ENCODE results near the gene PAX7.
A peak's percentile ranks its signal among the peaks of the same experiment; 100 is the strongest.

The PAX7 gene

DNA sequence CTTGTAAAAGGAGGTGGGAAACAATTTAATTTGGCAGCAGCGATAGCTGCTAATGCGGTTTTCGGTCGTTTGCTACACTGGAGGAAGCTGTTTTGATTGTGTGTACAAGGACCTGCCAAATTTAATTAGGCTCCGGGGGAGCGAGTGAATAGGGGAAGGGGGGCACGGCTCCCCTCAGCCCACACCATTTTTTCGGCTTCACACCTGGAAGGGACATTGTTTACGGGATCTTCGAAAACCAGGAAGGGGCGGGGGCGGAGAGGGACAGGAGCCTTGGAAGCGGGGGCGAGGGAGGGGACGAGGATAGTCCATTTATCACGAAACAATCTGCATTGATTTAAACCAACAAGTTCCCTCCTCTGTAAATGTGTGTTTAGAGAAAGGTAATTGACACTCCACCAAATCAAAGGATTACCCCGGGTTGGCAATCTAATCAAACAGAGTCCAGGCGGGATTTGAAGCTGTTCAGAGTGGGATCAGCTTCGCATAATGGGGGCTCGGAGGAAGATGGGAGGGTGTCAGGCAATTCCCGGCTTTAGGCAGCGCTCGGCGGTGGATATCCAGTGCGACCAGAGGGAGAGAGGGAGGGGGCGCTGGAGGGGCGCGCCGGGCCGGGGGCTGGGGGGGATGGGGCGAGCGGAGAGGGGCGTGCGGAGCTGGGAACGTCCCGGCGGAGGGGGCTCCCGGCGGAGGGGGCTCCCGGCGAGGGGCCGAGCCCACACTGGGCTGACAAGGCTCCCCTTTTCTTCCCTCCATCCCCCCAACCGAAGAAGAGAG is 9.8 kb downstream of the PAX7 start:
- DNase-seq (ENCODE audit: low spot score) (no peak), FAIRE-seq (no peak)

DNA sequence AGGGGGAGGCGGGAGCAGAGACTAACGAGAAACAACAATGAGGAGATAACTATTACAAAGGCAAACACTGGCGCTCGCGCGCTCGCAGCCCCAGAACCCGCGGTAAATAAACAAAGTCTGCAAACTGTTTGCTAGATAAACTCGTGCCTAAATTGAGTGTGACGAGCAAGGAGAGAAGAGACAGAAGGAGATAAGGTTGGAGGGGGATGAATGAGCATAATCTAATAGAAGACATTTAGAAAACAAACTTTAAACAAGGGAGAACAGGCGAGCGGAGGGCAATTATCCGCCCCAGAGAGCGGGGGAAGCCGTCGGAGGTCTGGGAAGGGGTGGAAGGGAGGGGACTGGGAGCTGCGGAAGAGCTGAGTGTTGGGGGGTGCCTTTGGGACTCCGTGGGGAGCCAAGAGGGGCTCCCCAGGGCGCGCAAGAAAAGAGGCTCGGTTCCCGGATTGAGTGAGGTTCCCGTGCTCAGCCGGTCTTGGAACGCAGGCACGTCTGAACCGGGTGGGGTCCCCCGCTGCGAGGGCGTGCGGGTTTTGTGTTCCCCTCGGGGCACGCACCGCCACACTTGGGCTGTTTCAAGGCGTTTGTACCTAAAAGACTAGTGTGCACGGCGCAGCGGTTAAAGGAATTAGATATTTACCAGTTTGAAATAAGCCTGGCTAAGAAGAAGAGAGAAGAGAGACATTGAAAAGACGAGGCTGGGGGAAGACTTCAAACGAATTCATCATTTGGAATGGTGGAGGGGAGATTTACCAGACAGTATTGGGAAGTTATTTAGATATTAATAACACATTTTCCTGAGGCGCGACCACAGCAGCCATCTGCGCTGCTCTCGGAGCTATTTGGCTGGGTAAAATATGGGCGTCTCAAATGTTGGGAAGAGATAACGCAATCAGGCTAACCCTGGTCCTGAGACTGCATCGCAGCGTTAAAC is 10.6 kb downstream of the PAX7 start:
- peak; percentile 29 for DNase-seq (ENCODE audit: low spot score)
- no peak for FAIRE-seq

DNA sequence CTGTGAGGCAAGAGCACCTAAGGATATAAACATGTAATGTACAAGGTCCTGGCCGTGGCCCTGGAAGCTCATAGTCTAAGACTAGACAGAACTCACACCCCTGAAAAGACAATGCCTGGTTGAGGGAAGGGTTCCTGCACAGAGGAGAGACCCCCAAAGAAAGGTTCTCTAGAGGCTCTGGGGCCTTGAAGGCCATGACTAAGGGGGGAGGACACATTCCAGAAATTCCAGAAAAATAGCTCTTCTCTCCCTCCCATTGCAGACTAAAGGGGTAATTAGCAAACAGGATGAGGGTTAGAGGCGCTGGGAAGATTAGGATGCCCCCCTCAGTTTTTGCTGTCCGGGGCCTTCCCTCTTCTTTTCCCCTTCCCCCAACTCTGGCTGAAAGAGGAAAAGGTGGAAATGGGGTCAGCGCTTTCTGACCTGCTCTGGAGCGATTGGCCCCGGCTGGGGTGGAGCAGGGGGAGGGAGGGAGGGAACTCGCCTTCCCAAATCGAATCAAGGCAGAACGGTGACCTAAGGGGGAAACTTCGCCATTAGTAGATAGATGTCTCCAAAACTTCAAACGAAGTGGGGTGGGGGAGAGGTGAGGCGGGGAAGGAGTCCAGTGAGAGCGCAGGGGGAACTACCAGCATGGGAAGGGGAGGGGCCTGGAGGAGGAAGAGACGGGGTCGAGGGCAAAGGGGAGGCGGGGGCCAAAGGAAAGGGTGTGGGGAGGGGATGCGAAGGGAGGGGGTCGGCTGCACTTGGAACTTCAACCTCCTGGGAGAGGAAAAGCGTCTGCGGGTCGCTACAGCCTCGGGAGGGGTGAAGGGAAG is 11.8 kb downstream of the PAX7 start:
- FAIRE-seq (peak; percentile 30), DNase-seq (ENCODE audit: low spot score) (peak; percentile 27)

DNA sequence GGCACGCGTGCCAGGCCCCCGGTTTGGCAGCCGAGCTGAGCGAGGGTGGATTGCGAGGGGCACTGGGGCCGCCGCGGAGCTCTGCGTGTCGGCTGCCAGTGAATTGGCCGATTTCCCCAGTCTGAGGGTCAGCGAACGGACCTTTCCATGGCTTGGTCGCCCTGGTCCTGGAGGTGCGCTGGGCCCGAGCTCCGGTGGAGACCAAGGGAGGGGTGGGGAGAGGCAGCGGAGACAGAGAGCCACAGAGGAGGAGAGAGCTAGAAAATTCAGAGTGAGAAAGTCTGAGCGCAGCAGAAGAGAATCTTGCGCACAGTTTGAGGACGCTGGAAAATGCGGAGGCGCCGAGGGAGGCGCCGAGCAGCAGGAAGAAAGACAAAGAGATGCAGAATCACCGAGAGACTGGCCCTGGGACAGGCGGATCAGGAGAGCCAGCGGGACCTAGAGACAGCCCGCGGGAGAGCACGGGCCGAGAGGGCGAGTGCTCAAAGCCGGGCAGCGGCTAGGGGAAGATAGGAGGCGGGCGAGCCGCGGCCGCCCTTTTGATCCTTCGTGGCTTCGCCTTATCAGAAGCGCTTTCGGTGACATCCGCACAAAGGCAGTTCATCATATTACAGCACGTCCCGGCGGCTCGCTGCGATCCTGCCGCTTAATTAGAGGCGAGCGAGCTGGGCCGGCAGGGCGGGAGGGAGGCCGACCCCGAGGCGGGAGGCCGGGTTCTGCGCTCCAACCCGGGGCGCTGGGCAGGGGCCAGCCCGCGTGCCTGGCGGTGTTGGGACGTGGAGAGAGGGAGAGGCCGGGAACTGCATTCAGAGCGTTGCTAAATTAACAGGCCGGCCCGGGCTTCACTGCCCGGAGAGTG is 12.7 kb downstream of the PAX7 start:
- DNase-seq (ENCODE audit: low spot score), result peak; percentile 20
- FAIRE-seq, result no peak

DNA sequence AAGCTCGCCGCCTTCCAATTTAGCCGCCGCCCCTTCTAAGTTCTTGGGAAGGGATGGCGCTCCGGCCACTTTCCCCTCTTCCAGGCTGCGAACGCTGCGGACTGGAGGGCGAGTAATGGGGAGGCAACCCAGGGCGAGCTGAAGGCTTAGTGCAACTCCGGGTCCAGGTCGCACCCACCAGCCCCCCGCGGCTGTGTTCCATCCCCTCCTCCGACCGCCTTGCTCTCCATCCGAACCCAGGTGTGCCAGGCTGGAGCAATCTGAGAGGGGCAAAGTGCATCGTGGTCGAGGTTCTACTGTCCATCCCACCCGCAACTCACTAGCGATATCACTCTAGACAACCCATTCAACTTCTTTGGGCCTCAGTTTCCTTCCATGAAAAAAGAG is 13.4 kb downstream of the PAX7 start:
- no peak for DNase-seq (ENCODE audit: low spot score)
- no peak for FAIRE-seq

DNA sequence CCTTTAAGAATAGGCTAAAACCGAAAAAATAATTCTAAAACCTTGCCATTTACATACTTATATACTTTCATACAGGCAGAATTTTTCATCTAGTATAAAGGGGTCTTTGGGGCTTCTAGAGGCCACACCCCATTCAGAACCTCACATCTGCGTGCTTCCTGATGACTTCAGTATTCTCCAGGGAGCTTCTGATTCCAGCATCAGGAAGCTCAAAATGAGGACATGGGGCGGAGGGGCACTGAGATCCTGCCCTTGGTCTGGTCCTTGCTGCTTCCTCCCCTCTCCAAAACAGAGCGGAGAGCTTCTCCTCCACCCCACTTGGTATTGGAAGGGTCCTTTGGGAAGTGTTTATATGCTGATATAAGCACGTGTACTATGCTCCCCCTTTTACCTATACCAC is 13.8 kb downstream of the PAX7 start:
- no peak for FAIRE-seq

DNA sequence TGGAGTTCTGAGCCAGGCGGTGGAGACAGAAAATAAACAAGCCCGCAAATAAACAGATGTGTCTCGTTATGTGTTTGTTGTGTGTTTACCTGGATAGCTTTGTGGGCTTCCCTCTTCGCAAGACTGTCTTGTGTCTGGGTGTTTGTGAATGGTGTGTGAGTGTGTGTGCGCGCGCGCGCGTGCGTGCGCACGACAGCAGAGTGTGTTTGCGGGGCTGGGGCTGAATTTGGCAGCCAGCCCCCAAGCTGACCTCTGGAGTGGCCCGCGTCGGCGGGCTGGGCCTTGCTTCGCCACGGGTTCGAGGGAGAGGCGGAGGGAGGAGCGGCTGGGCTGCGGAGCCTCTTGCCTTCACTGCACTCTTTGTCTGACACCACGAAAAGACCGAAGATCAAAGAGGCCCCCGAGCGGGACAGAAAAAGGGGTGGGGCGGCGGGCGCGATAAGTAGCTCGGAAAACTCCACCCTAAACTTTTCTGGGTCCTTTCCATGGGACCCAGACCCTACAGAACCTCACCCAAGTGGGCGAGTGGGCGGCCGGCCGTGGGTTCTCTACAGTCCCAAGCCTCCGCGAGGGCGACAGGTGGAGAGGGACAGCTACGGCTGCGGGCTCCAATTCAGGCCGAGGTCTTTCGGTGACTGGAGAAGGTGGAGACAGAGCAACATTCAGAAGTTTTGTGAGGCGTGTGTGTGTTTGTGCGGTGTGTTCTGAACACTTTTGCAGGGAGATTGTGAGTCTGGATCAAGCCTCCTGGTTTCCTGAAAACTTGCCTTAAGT is 14.5 kb downstream of the PAX7 start:
- DNase-seq (ENCODE audit: low spot score) (no peak), FAIRE-seq (no peak)

More for the DNA sequence above, 13.8 kb downstream of the PAX7 start:
- DNase-seq (ENCODE audit: low spot score), result no peak

DNA sequence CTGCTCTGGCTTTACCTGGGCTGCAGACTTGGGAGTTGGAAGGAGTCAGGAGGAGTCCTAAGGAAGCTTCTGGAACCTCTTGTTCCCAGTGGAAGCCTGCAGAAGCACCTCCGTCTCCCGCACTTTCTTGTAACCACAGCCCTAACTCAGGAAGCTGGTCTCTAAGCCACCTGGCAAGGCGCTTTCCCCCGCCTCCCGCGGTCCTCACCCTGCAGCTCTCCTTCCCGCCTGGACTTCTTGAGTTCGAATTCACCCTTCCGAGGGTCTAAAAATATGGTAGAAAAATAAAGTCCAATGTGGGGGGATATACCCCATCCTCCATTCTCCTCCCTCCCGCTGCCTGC is 15.1 kb downstream of the PAX7 start:
- DNase-seq (ENCODE audit: low spot score) (no peak), FAIRE-seq (no peak)

DNA sequence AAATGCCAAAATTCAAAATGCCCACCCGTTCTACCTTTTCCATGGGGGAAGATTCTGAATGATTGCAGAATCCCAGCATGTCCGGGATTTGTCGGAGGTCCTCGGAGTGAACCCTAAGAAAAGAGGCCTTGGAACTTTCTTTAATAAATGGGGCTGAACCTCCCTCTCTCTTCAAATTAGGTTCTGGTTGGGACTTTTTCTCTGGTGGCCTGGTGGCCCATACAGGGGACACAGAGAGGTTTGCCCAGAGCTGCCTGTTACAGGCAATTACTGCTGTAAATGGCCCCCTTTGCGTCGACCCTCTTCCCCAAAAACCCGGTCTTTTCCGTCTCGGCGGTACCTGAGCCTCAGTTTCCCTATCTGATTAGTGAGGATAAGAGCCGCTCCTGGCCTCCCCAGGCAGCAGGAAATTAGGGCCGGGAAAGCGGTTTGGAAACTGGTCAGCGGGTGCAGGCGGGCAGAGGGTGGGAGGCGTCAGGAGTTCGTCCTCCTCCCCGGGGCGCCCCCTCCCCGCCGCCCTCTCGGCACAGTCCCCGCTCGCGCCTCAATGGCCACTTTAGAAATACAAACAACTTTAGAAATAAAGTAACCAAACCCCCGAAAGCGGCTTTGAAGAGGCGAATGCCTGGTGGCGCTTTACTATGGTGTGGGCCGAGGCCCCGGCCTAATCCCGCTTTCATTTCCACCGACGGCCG is 15.6 kb downstream of the PAX7 start:
- no peak for FAIRE-seq
- DNase-seq (ENCODE audit: low spot score), result no peak

DNA sequence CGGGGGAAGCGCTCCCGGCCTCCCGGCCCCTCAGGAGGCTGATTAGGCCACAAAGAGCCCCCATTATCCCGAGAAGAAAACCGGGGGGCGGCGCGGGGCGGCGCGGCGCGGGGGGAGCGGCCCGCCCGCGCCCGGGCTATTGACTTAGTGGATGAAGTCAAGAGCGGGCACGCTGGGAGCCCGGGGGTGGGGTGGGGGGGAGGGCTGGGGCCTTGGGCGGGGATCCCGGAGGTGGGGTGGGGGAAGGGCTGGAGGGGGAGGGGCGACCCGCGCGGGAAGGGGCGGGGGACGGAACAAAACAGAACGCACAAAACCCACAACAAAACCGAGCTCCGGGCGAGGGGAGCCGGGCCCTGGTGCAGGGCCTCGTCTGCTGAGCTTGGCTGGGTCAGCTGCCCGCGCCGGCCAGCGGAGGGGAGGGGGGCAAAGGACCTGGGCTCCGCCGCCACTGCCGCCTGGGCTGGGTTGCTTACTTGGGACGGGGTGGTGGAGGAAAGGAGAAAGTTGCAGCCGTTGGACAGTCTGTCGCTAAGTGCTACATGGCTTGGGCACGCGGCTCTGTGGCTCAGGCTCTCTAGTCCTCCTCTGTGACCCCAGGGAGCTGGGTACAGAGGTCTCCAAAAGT is 16.3 kb downstream of the PAX7 start:
- peak; percentile 62 for DNase-seq (ENCODE audit: low spot score)
- no peak for FAIRE-seq

DNA sequence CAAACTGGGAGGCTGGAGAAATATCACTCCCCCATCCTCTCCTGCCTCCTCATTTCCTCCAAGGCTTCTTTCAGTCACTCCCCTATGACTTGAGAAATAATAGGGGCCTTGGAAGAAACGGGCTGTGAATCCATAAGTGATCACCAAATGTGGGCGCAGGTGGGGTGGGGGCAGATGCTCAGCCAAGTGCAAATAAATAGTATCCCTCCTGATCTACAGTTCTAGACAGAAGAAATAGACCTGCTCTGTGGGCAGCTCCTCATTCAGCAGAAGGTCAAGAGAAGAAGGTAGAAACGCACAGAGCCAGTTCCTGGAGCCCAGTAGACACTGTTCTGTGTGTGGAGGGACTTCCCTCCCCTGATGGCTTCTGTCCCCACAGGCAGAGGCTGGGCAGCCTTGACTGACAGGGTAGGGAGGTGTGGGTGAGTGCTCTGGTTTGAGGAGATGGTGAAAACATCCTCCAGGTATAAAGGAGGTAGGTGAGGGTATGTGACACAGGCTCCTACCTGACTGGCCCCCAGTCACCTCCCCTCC is 17.1 kb downstream of the PAX7 start:
- FAIRE-seq (no peak), DNase-seq (ENCODE audit: low spot score) (no peak)

DNA sequence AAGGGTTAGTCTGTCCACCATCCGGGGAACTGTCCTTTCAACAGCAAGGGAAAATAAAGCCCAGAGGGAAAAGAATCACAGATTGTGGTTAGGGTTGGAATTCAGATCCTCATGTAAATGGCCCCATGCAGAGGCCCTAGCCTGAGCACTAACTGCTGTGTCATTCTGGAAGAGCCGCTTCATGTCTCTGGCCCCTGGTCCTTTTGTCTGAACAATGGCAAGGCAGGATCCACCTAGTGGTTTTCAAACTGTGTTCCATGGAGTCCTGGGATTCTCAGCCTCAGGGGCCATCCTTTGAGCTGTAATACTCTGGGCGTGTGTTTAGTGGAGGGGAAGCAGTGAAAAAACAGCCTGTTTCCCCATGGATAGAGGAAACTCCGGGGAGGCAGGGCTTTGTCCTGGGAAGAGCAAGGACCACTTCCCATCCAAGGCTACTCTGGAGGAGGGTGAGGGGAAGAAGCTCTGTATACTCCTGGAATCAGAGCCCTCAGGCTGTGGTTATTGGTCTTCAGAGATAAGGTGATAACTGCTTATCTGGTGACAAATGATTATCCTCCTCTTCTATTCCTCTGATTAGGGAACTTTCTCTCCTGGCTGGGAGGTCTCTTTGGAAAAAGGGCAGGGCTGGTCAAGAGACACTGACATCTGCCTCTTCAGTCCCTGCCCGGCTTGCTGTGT is 19.2 kb downstream of the PAX7 start:
- FAIRE-seq (no peak), DNase-seq (ENCODE audit: low spot score) (no peak)

DNA sequence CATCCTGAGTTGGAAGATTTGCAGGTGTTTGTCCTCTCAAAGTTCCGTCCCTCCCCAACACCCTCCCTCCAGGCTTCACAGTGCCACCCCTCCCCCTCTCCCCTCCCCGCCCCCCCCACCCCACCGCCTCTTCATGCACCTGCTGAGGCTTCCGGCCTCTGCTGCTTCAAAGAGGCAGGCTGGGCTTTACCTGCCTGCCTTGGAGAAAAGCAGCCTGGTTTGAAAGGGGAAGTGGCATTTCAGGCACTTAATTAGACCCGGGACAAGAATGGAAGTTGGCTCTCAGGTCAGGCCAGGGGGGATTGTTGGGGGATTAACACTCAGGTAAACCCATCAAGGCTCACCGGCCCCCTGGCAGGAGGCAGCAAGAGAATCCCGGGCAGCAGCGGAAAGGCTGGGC is 21.1 kb downstream of the PAX7 start:
- FAIRE-seq, result no peak
- DNase-seq (ENCODE audit: low spot score), result no peak

DNA sequence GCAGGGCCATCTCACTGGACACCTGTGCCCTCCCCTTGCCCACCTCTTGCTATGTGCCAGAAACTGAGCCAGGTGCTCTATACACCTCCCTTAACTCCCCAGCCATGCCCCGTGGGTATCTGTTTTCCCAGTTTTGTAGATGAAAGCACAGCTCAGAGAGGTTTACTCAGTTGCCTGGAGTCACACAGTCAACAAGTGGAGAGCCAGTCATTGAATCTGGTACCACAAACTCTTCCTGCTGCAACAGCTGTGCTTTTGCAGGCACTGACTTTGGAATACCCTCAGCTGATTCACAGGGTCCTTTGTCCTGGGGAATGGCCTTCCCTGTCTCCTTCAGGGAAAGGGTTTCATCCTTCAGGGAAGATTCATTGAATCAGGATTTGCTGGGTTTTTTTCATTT is 22.1 kb downstream of the PAX7 start:
- DNase-seq (ENCODE audit: low spot score) (no peak), FAIRE-seq (no peak)

DNA sequence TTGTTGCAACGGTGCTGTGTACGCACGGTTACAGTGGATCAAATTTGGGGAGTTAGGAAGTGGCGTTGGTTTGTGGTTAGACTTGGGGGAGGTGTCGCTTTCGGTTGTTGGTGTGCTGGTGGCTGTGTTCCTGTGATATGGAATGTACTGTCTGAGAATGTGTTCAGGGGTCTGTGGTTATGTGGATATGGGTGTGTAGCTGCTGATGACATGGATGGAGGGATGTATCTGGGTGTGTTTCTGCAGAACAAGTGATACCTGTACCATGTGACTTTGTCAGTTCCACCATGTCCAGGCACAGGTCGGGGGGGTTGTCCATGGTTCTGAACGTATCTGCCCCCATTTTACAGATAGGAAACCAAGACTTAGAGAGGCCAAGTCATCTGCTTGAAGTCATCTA is 22.7 kb downstream of the PAX7 start:
- FAIRE-seq (no peak), DNase-seq (ENCODE audit: low spot score) (no peak)

DNA sequence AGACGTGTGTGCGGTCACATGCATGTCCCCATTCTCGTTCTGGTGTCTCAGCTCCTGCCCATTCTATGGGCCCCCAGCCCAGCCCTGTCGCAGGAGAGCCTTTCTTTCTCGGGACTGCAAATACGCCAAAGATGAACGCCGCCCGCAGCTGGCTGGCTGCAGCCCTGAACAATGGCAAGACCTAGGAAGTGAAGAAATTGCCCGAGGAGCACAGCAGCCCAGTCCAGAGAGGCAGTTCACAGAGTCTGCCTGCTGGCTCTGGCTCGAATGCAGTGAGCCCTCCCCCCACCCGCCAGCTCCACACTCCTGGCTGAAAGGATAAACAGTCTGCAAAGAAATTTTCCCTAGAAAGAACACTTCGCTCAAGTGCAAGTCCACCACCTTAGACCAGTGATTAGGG is 23.3 kb downstream of the PAX7 start:
- FAIRE-seq (no peak), DNase-seq (ENCODE audit: low spot score) (no peak)

DNA sequence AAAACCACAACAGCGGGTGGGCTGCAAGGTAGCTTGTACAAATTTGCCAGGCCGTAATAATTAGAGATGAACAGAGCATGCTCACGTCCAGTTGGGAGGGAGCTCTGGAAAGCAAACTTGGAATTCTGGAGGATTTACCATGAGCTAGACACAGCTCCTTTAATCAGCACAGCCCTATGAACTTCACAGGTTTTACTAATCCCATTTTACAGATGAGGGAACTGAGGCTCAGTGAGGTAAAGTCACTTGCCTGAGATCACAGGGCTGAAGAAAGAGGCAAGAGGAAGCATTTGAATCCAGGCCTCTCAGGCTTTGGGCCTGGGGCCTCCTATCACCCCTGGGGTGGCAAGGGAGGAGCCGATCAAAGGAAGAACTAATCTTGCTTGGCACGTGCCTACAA is 24.0 kb downstream of the PAX7 start:
- FAIRE-seq (no peak), DNase-seq (ENCODE audit: low spot score) (no peak)

DNA sequence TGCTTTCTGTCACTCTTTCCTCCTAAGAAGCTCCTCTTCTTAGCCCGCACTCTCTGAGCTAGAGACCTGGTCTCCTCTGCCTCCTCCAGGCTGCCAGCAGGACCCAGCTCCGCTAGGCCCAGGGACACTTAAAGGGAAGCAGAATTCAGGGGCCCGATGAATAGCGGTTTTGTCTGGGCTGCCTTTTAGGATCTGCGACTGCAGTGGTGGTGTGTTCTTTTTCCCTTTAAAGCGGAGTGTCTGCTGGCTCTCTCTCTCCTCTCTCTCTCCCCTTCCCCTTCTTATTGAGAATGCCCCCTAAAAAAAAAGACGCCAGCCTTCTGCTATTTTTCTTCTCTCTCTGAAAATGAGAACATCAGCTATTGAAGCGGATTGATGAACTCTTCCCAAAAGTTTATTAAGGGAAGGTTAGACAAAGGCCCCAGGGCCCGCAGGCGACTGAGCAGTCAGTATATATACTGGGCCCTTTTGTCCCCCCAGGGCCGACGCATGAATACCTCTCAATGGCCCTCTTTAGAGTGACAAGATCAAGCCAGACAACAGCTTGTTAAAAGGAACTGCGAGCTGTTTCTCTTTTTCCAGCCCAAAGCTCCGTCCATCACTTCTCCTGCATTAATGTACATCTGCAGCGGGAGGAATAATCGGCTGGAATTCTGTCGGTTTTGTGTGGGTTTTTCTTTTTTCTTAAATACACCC is 27.0 kb downstream of the PAX7 start:
- FAIRE-seq (no peak), DNase-seq (ENCODE audit: low spot score) (no peak)
